PFSK-1 (cell line): ENCODE data around the gene RGS2.

Experiments used
- FOXP2 ChIP-seq: optimal IDR thresholded peaks from 2 replicates; pipeline ENCODE3; 2011; ENCODE audit warnings: borderline replicate concordance, control low read depth, inconsistent platforms; ENCODE audit not compliant: insufficient read depth; ENCODE audit errors: extremely low read length, extremely low read depth
- POLR2AphosphoS5 ChIP-seq: IDR thresholded peaks from 2 replicates; pipeline ENCODE4 v1.6.1; 2012; ENCODE audit warnings: low read depth, mild to moderate bottlenecking, control low read depth, low read length, moderate library complexity
- REST ChIP-seq, 2 experiments: IDR thresholded peaks; 2 replicates each; pipeline versions ENCODE4 v1.6.1 to v1.8.0; 2011 to 2012; ENCODE audit warnings: low read depth in 2 of 2, low read length in 2 of 2, control low read depth in 1 of 2, inconsistent platforms in 1 of 2, mild to moderate bottlenecking in 1 of 2, moderate library complexity in 1 of 2; ENCODE audit not compliant: insufficient read depth in 1 of 2
- SIN3A ChIP-seq: IDR thresholded peaks from 2 replicates; pipeline ENCODE4 v1.6.1; 2012; ENCODE audit warnings: mild to moderate bottlenecking, low read length, moderate library complexity, borderline replicate concordance; ENCODE audit not compliant: insufficient read depth
- TAF1 ChIP-seq: IDR thresholded peaks from 2 replicates; pipeline ENCODE4 v1.6.1; 2012; ENCODE audit warnings: low read length, control low read depth, borderline replicate concordance; ENCODE audit not compliant: insufficient read depth

The RGS2 gene

GRCh38 chr1:192801451-192801850 is 7.4 kb upstream of the RGS2 start:
- no peak for TF ChIP-seq FOXP2
- no peak for TF ChIP-seq POLR2AphosphoS5

GRCh38 chr1:192802406-192802805 is 6.4 kb upstream of the RGS2 start:
- TF ChIP-seq TAF1 = no peak
- no peak for TF ChIP-seq REST (IDR thresholded peaks at IDR 0.05; ENCODE audit: insufficient read depth in 1 of 2, low read depth in 2 of 2, low read length in 2 of 2)
- no peak for TF ChIP-seq POLR2AphosphoS5
- TF ChIP-seq SIN3A = no peak
- no peak for TF ChIP-seq FOXP2

GRCh38 chr1:192803501-192803900 is 5.3 kb upstream of the RGS2 start:
- no peak for TF ChIP-seq REST (IDR thresholded peaks at IDR 0.05; ENCODE audit: insufficient read depth in 1 of 2, low read depth in 2 of 2, low read length in 2 of 2)
- TF ChIP-seq POLR2AphosphoS5 = no peak

GRCh38 chr1:192805832-192806323 is 3.0 kb upstream of the RGS2 start:
- TF ChIP-seq POLR2AphosphoS5 (no peak), REST (IDR thresholded peaks at IDR 0.05; ENCODE audit: insufficient read depth in 1 of 2, low read depth in 2 of 2, low read length in 2 of 2) (no peak), FOXP2 (no peak), SIN3A (no peak), TAF1 (no peak)

GRCh38 chr1:192807211-192808162 is 1.4 kb upstream of the RGS2 start:
- no peak for TF ChIP-seq POLR2AphosphoS5
- TF ChIP-seq REST (IDR thresholded peaks at IDR 0.05; ENCODE audit: insufficient read depth in 1 of 2, low read depth in 2 of 2, low read length in 2 of 2) = no peak
- TF ChIP-seq SIN3A = no peak
- TF ChIP-seq FOXP2 = no peak
- no peak for TF ChIP-seq TAF1
